HepG2 (cell line): ENCODE measurements around the gene CFAP70. TPM values are rescaled to one million over a fixed set of nuclear protein-coding genes. Genes with fewer than 3 reads are reported as not detected.
A peak's percentile ranks its signal among the peaks of the same experiment; 100 is the strongest.

ENCODE experiments used
- BCL6 ChIP-seq: IDR thresholded peaks from 2 replicates; pipeline ENCODE4 v1.6.1; 2016; ENCODE audit warnings: missing genetic modification reagents, missing compliant biosample characterization
- CEBPB ChIP-seq: IDR thresholded peaks from 2 replicates; pipeline ENCODE4 v1.6.1; 2011; ENCODE audit warnings: low read depth, low read length, improper control_type of control experiment, borderline replicate concordance
- CHD2 ChIP-seq: IDR thresholded peaks from 2 replicates; pipeline ENCODE4 v1.6.1; 2011; ENCODE audit warnings: low read depth, low read length, improper control_type of control experiment
- DNMT3B ChIP-seq: conservative IDR thresholded peaks from 2 replicates; pipeline ENCODE4 v1.6.1; 2016; ENCODE audit warnings: missing biosample characterization, control low read depth
- ELF3 ChIP-seq: IDR thresholded peaks from 2 replicates; pipeline ENCODE4 v1.6.1; 2016; ENCODE audit warnings: missing genetic modification reagents, missing compliant biosample characterization
- GABPB1 ChIP-seq: IDR thresholded peaks from 2 replicates; pipeline ENCODE4 v1.6.1; 2016; ENCODE audit warnings: mild to moderate bottlenecking, missing genetic modification reagents, moderate library complexity, missing compliant biosample characterization
- JUNB ChIP-seq: sonication (generic); formaldehyde crosslinking; IDR thresholded peaks from 2 replicates; pipeline ENCODE4 v1.8.0; 2022; ENCODE audit warnings: missing genetic modification reagents, mild to moderate bottlenecking, borderline replicate concordance
- MEIS1 ChIP-seq: sonication (generic); formaldehyde crosslinking; IDR thresholded peaks from 2 replicates; pipeline ENCODE4 v1.9.0; 2021; ENCODE audit warnings: mild to moderate bottlenecking, missing genetic modification reagents, moderate library complexity, borderline replicate concordance
- NCOA1 ChIP-seq: sonication (generic); formaldehyde crosslinking; IDR thresholded peaks from 2 replicates; pipeline ENCODE4 v1.9.0; 2021; ENCODE audit warnings: missing genetic modification reagents
- NR2F6 ChIP-seq, 2 experiments: IDR thresholded peaks; 2 replicates each; pipeline ENCODE4 v1.6.1; 2016; ENCODE audit warnings: antibody characterized with exemption in 1 of 2, mild to moderate bottlenecking in 1 of 2
- PRPF4 ChIP-seq: fragments of 200-400 bp; formaldehyde crosslinking; IDR thresholded peaks from 2 replicates; pipeline ENCODE4 v1.6.1; 2016; ENCODE audit warnings: low read length, low read depth; ENCODE audit not compliant: poor library complexity, severe bottlenecking
- RARA ChIP-seq: IDR thresholded peaks from 2 replicates; pipeline ENCODE4 v1.6.1; 2016; ENCODE audit warnings: missing genetic modification reagents, missing compliant biosample characterization
- RBFOX2 ChIP-seq: fragments of 200-400 bp; formaldehyde crosslinking; IDR thresholded peaks from 2 replicates; pipeline ENCODE4 v1.6.1; 2017; ENCODE audit warnings: low read depth, mild to moderate bottlenecking, low read length
- SMAD3 ChIP-seq: sonication (generic); formaldehyde crosslinking; IDR thresholded peaks from 2 replicates; pipeline ENCODE4 v1.4.0; 2020; ENCODE audit warnings: missing genetic modification reagents
- SMARCE1 ChIP-seq: fragments of 450-650 bp; IDR thresholded peaks from 2 replicates; pipeline ENCODE4 v1.6.1; 2017; ENCODE audit warnings: borderline replicate concordance
- SMC3 ChIP-seq: IDR thresholded peaks from 2 replicates; pipeline ENCODE4 v1.6.1; 2011; ENCODE audit warnings: low read length, improper control_type of control experiment
- TARDBP ChIP-seq: sonication (generic); formaldehyde crosslinking; IDR thresholded peaks from 2 replicates; pipeline ENCODE4 v1.8.0; 2022; ENCODE audit warnings: mild to moderate bottlenecking, missing genetic modification reagents
- XBP1 ChIP-seq: sonication (generic); formaldehyde crosslinking; IDR thresholded peaks from 2 replicates; pipeline ENCODE4 v1.5.0; 2020; ENCODE audit warnings: missing genetic modification reagents
- ZBTB7B ChIP-seq: sonication (generic); formaldehyde crosslinking; IDR thresholded peaks from 2 replicates; pipeline ENCODE4 v1.4.0; 2020; ENCODE audit warnings: missing genetic modification reagents
- ZNF234 ChIP-seq: sonication (generic); formaldehyde crosslinking; conservative IDR thresholded peaks from 2 replicates; pipeline ENCODE4 v1.5.1; 2020; ENCODE audit warnings: mild to moderate bottlenecking, missing genetic modification reagents
- ZNF260 ChIP-seq: sonication (generic); formaldehyde crosslinking; IDR thresholded peaks from 2 replicates; pipeline ENCODE4 v1.4.0; 2020; ENCODE audit warnings: missing genetic modification reagents, low read depth, mild to moderate bottlenecking, borderline replicate concordance
- ZNF276 ChIP-seq: sonication (generic); formaldehyde crosslinking; IDR thresholded peaks from 2 replicates; pipeline ENCODE4 v1.4.0; 2020; ENCODE audit warnings: mild to moderate bottlenecking, low read depth, missing genetic modification reagents
- ZNF547 ChIP-seq: sonication (generic); formaldehyde crosslinking; IDR thresholded peaks from 2 replicates; pipeline ENCODE4 v1.5.1; 2020; ENCODE audit warnings: mild to moderate bottlenecking, missing genetic modification reagents
- ZNF556 ChIP-seq: sonication (generic); formaldehyde crosslinking; IDR thresholded peaks from 2 replicates; pipeline ENCODE4 v1.4.0; 2020; ENCODE audit warnings: mild to moderate bottlenecking, missing genetic modification reagents, borderline replicate concordance
- ZNF564 ChIP-seq: sonication (generic); formaldehyde crosslinking; IDR thresholded peaks from 2 replicates; pipeline ENCODE4 v1.8.1; 2023; ENCODE audit warnings: mild to moderate bottlenecking, missing genetic modification reagents
- ZNF574 ChIP-seq: sonication (generic); formaldehyde crosslinking; IDR thresholded peaks from 2 replicates; pipeline ENCODE4 v1.4.0; 2020; ENCODE audit warnings: missing genetic modification reagents
- ZNF589 ChIP-seq: sonication (generic); formaldehyde crosslinking; conservative IDR thresholded peaks from 2 replicates; pipeline ENCODE4 v1.8.0; 2022; ENCODE audit warnings: mild to moderate bottlenecking, moderate library complexity, missing genetic modification reagents
- ZNF737 ChIP-seq: sonication (generic); formaldehyde crosslinking; IDR thresholded peaks from 2 replicates; pipeline ENCODE4 v1.5.0; 2020; ENCODE audit warnings: missing genetic modification reagents, mild to moderate bottlenecking, borderline replicate concordance
- polyA plus RNA-seq, 8 experiments: library from polyadenylated mRNA; depleted of rRNA in 3 of 8; stranded (reverse) in 7 of 8; unstranded in 1 of 8; fragments of >200 nt; fragmentation: Illumina TruSeq in 4 of 8; extraction: Trizol in 4 of 8; gene quantifications; 2 replicates each; pipeline versions ENCODE4 v1.2.1 to v1.2.3, GENCODE V29; 2011 to 2016; ENCODE audit warnings: low read depth in 4 of 8, missing spikeins in 1 of 8, mixed read lengths in 1 of 8; ENCODE audit not compliant: insufficient read depth in 1 of 8
- total RNA-seq, 5 experiments: library from RNA; depleted of rRNA; stranded (reverse); fragments of >200 nt; fragmentation: Illumina TruSeq; extraction: Trizol; gene quantifications; 2 replicates each; pipeline ENCODE4 v1.2.3, GENCODE V29; 2016; ENCODE audit warnings: low read depth in 1 of 5

Gene CFAP70
- total and polyA plus RNA-seq, 2 of the 13 experiments (the other 11 are each of a cell fraction or from before 2014, with no cell fraction given): 0.27 to 0.38 TPM

- TF ChIP-seq ZNF737 (CRISPR knock-in tag): 0 out of 2 replicates have a peak, but pooled peaks have one; percentile 60
- peak; percentile 89 for TF ChIP-seq ZNF564 (CRISPR knock-in tag)
- 0 out of 2 replicates have a peak, but pooled peaks have one; percentile 8 for TF ChIP-seq RARA
- TF ChIP-seq BCL6 (CRISPR knock-in tag): no peak; the same call in none of the 2 replicates
- TF ChIP-seq NCOA1 (CRISPR knock-in tag): peak; percentile 97
- 0 out of 2 replicates have a peak, but pooled peaks have one; percentile 62 for TF ChIP-seq ZNF589 (CRISPR knock-in tag)
- peak; percentile 69 for TF ChIP-seq ELF3
- TF ChIP-seq ZNF574: peak; percentile 88
- no peak for TF ChIP-seq SMC3
- TF ChIP-seq GABPB1 (CRISPR knock-in tag): peak; percentile 91
- TF ChIP-seq ZBTB7B (CRISPR knock-in tag): peak; percentile 73; the same call in 1 of the 2 replicates
- TF ChIP-seq NR2F6 (IDR thresholded peaks at IDR 0.05): no peak
- TF ChIP-seq NR2F6 (CRISPR knock-in tag; IDR thresholded peaks at IDR 0.05): peak; percentile 49; the same call in 1 of the 2 replicates
- TF ChIP-seq TARDBP (CRISPR knock-in tag): peak; percentile 67; the same call in 1 of the 2 replicates
- TF ChIP-seq JUNB (CRISPR knock-in tag): no peak
- no peak for TF ChIP-seq CHD2
- no peak for TF ChIP-seq CEBPB
- no peak for TF ChIP-seq ZNF260 (CRISPR knock-in tag)
- TF ChIP-seq ZNF547 (CRISPR knock-in tag): peak; percentile 55
- TF ChIP-seq MEIS1 (CRISPR knock-in tag): peak; percentile 93
- TF ChIP-seq ZNF234: no peak
- TF ChIP-seq ZNF276: peak; percentile 83
- peak; percentile 96 for TF ChIP-seq ZNF556
- TF ChIP-seq XBP1 (CRISPR knock-in tag): no peak
- TF ChIP-seq SMAD3 (CRISPR knock-in tag): peak; percentile 59
- peak; percentile 91 for TF ChIP-seq RBFOX2
- TF ChIP-seq DNMT3B: peak; percentile 50; the same call in 1 of the 2 replicates
- TF ChIP-seq SMARCE1: no peak
- TF ChIP-seq PRPF4: no peak
Observed at GRCh38 chr10:73246646-73247508, 111.8 kb downstream of the CFAP70 start, which contains the start of gene DNAJC9 (continued).
